GM03348 (cell line): Measurements from ENCODE around the gene TRMU.
"Not testable (repeated sequence)": the region's sequence is repeated elsewhere in the genome, so short reads cannot be mapped to it uniquely, and the experiment has no call there.

Source experiments
- DNase-seq: peaks from one replicate; pipeline ENCODE4 v3.0.0; 2012; ENCODE audit warnings: low spot score

Gene TRMU

GRCh38 chr22:46300491-46300890 lies 35.0 kb upstream of the TRMU start:
- DNase-seq: no peak

GRCh38 chr22:46303347-46303965 lies 32.1 kb upstream of the TRMU start:
- DNase-seq: peak; percentile 42

- DNase-seq: no peak
Observed at GRCh38 chr22:46308283-46308988, 27.1 kb upstream of the TRMU start.

DNA sequence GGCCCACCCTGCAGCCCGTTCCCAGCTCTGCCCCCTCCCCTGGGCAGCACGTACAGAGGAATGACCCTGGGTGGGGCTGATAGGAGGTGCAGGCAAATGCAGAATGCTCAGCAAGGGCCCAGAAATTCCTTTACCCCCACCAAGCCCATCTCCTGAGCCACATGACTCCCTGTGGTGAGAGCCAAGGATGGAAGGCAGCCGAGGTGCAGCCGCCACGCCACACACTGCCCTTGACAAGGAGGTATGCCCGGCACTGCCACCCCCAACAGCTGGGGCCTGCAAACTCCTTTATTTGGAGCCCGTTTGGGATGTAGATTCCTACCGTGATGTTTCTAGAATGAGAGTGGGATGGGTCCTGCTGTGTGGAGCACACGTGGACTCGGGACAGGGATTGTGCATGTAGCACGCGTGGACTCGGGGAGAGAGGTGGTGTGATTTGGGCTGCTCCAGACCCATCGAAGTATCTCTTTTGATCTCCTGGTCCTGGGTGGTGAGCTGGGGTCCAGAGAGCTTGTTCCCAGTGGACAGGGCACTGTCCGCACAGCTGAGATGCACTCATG lies 25.9 kb upstream of the TRMU start:
- DNase-seq: no peak

DNA sequence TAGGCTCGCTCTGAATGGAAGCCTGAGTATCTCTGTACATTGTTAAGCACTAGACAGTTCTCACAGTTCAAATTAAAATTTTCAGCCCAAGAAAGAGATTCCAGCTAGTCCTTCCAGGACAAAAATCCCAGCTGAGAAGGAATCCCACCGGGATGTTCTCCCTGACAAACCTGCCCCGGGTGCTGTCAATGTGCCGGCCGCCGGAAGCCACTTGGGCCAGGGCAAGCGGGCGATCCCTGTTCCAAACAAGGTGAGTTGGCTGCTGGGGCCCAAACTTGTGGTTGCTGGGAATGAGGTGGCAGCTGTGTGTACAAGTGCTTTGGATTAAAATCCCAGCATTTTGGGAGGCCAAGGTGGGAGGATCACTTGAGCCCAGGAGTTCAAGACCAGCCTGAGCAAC lies 23.5 kb upstream of the TRMU start:
- no peak for DNase-seq

GRCh38 chr22:46312848-46313247 lies 22.7 kb upstream of the TRMU start:
- DNase-seq: not testable (repeated sequence)

DNA sequence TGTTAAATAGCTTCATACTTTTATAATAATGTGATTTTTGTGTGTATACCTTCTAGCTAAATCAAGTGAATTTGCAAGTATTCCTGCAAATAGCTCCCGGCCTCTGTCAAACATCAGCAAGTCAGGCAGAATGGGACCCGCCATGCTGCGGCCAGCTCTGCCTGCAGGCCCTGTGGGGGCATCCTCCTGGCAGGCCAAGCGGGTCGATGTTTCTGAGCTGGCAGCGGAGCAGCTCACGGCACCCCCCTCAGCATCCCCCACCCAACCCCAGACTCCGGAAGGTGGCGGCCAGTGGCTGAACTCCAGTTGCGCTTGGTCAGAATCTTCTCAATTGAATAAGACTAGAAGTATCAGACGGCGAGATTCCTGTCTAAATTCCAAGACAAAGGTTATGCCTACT lies 19.5 kb upstream of the TRMU start:
- no peak for DNase-seq

DNA sequence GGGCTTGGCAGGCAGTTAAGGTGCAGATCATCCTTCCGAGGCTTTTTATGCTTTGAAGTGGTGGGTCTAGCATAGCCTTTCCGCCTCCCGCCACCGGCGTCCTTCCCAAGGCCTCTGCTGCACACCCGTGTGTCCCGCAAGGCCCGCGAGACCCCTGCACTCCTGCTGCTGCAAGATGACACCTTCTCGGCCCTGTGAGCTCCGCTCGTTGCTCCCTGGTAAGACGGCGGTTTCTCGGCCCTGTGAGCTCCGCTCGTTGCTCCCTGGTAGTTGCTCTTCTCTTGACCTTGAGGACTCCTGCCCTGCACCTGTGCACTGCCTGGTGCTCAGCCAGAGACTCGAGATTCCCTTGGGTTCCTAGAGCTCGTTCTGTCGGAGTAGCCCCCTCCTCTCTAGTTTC lies 17.9 kb upstream of the TRMU start:
- no peak for DNase-seq

DNA sequence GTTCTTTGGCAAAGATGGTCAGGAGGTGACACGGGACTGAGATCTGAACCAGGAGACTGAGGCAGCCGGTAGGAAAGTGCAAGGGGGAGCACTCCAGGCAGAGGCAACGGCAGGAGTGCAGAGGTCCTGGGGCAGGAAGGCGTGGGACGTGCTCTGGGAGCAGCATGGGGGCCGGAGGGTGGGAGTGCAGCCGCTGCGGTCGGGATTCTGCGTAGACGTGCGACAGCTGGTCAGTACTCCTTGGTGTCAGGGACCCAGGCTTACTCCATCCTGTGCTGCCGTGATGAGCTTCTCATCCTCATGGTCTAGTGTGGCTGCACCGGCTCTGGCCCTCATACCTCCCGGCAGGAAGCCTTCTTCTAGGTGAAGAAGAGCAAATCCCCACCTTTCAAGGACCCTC lies 16.9 kb upstream of the TRMU start:
- no peak for DNase-seq

DNA sequence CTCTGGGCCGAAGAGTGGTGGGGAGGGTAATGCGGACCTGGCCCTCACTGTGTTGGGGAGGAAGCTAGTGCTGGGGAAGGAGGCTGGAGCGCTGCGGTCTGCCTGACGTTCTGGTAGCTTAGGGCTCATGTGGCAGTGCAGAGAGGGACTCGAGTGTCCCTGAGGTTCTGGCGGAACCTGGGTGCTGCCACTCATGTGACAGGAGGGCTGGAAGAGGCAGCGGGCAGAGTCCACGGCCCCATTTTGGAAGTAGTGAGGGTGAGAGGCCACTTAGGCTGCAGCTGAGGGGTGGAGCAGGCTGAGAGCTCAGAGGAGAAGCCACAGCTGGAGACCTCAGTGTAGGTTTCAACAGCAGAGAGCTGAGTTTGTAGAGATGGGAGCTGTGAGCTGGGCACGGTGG lies 16.2 kb upstream of the TRMU start:
- DNase-seq: no peak

- DNase-seq: no peak
Observed at GRCh38 chr22:46320166-46320710, 15.3 kb upstream of the TRMU start.

DNA sequence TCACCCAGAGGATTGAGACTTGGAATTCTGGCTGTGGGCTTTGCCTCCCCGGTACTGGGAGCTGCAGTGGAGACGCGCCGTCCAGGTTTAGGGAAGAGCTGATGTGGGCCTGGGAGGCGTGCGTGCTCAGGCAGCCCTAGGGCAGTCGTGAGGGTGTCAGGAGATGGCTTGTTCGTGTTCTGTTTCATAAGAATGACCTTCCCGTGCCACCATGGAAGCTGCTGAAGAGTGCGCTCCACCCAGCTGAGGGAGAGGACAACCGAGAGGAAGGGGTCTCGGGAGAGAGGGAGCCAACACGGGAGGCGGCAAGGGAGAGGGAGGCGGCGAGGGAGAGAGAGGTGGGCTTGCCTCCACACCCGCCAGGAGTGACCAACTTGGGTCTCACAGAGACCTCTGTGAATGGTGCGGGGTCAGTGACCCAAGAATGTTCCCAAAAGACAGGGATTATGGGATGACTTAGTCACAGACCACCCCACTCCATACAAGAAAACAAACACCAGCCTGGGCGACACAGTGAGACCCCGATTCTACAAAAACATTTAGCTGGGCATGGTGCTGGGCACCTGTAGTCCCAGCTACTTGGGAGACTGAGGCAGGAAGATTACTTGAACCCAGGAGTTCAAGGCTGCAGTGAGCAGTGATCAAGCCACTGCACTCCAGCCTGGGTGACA lies 14.7 kb upstream of the TRMU start:
- no peak for DNase-seq

GRCh38 chr22:46322711-46323110 lies 12.8 kb upstream of the TRMU start:
- no peak for DNase-seq

- DNase-seq: no peak
Observed at GRCh38 chr22:46323162-46323561, 12.4 kb upstream of the TRMU start.

DNA sequence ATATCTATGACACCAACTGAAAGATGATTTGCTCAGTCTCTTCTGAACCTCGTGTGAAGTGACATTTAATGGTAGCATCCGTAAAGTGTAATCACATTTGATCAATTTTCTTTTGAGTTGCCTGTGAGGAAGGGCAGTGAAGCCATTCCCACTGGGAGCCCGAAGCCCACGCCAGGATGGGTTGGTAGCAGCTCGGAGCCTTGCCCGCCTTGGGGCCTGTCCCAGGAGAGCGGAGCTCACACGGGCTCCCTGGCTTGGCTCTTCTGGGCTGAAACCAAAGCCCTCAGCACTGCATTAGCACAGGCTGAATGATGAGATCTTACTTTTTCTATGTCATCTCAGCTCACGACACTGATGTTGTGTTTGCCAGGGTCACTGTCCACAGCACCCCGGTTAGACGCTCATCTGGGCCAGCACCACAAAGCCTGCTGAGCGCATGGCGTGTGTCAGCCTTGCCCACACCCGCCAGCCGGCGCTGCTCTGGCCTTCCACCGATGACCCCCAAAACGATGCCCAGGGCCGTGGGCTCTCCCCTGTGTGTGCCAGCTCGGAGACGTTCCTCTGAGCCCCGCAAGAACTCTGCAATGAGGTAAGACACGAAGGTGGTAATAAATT lies 9.3 kb upstream of the TRMU start:
- DNase-seq: no peak

DNA sequence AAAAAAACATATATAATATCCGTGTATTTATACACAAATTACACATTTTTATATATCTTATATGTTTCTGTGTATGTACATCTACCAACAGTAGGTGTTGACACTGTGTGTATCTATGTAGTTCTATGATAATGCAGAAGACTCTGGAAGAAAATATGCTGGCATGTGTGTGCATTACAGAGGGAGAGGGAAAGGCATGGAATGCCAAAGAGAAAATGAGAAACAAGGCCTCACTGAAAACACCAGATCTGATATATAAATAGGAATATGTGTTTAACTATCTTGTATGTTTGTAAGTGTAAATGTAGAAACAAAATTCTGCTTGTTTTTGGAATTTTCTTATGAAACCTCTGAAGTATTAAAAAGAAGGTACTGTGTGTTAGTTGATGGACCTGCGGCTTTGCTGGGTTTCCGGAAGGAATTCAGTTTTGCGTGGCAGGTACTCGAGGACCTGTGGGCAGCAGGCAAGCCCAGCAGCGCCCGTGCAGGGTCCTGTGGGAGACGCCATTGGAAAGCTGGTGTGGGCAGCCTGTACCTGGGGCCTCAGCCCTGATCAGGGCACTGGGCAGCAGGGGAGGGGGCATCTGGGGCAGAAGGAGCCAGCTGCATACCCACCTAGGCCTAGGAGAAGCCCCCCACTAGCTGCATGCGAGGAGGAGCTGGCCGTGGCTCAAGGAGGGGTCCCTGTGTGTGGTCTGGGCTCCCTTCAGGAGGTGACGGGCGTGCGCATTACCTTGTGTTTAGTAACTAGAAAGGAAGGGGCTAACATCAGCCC lies 7.6 kb upstream of the TRMU start:
- DNase-seq: no peak

DNA sequence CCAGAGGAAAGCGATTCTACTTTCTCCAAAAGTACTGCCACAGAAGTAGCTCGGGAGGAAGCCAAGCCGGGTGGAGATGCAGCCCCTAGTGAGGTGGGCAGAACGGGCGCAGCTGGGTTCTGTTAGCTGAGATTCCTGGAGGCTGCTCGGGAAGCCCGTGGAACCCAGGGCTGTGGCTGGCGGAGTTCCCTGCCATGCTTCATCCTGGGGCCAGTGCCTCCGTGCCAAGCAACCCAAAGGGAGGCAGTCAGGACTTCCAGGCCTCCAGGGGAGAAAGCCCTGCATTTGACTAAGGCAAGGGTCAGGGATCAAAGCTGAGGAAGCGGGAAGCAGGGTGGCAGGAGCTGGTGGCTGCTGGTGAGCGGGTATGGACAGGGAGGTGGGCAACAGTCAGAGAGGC lies 6.7 kb upstream of the TRMU start:
- no peak for DNase-seq

DNA sequence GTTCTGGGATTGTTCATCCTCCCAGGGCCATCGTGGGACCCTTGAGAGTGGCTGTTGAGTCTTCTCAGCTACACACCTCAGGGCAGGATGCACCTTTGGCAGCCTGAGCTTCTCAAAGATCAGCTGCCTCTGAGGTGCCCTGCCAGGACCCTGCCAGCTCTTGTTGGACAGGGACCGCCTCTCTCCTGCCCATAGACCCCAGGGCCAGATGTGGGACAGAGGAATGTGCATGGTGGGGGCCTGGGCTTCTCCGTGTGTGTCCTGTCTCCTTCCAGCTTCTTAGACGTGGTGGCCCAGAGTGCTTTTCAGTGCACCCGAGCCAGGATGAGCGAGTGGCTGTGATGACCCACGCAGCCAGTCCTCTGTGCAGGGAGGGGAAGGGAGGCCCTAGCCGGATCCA lies 5.9 kb upstream of the TRMU start:
- DNase-seq: no peak

- DNase-seq: no peak
Observed at GRCh38 chr22:46330426-46330825, 5.1 kb upstream of the TRMU start.

- DNase-seq: no peak
Observed at GRCh38 chr22:46331496-46331895, 4.0 kb upstream of the TRMU start.
